ENCODE measurements around the gene ERICH3.

- TF ChIP-seq POLR2AphosphoS5 (IDR thresholded peaks at IDR 0.05) (no peak), CTCF (IDR thresholded peaks at IDR 0.05) (no peak), POLR2A (IDR thresholded peaks at IDR 0.05; ENCODE audit: low read depth) (no peak), EP300 (IDR thresholded peaks at IDR 0.05) (no peak)
These were observed 127.8 kb downstream of the ERICH3 start for GRCh38 chr1:74545821-74546220.

Data from esophagus muscularis mucosa (tissue), 4 donors.